Measurements from ENCODE around the gene CUX1.
"Not testable (repeated sequence)": the region's sequence is repeated elsewhere in the genome, so short reads cannot be mapped to it uniquely, and the experiment has no call there.

The CUX1 gene

GRCh38 chr7:102296179-102296438 lies 478.7 kb downstream of the CUX1 start:
- no peak for TF ChIP-seq CTCF (IDR thresholded peaks at IDR 0.05; ENCODE audit: low read depth, low read length, missing control alignments)
- no peak overlapping the region for H3K4me3 ChIP-seq (ENCODE audit: low read depth, low read length)
- DNase-seq (ENCODE audit: low read depth): no peak

GRCh38 chr7:102296514-102296913 lies 479.1 kb downstream of the CUX1 start:
- no peak overlapping the region for H3K4me3 ChIP-seq (ENCODE audit: low read depth, low read length)
- DNase-seq (ENCODE audit: low read depth): no peak
- TF ChIP-seq CTCF (IDR thresholded peaks at IDR 0.05; ENCODE audit: low read depth, low read length, missing control alignments): no peak

GRCh38 chr7:102297487-102298218 lies 480.2 kb downstream of the CUX1 start:
- no peak for TF ChIP-seq CTCF (IDR thresholded peaks at IDR 0.05; ENCODE audit: low read depth, low read length, missing control alignments)
- no peak overlapping the region for H3K4me3 ChIP-seq (ENCODE audit: low read depth, low read length)
- no peak for DNase-seq (ENCODE audit: low read depth)

DNA sequence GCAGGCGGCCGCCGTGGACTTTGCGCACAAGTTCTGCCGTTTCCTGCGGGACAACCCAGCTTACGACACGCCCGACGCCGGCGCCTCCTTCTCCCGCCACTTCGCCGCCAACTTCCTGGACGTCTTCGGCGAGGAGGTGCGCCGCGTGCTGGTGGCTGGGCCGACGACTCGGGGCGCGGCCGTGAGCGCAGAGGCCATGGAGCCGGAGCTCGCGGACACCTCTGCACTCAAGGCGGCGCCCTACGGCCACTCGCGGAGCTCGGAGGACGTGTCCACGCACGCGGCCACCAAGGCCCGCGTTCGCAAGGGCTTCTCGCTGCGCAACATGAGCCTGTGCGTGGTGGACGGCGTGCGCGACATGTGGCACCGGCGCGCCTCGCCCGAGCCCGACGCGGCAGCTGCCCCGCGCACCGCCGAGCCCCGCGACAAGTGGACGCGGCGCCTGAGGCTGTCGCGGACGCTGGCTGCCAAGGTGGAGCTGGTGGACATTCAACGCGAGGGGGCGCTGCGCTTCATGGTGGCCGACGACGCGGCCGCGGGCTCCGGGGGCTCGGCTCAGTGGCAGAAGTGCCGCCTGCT lies 483.3 kb downstream of the CUX1 start:
- H3K4me3 ChIP-seq (ENCODE audit: low read depth, low read length): no peak overlapping the region
- no peak for TF ChIP-seq CTCF (IDR thresholded peaks at IDR 0.05; ENCODE audit: low read depth, low read length, missing control alignments)
- no peak for DNase-seq (ENCODE audit: low read depth)

GRCh38 chr7:102301367-102301766 lies 483.9 kb downstream of the CUX1 start:
- not testable (repeated sequence) for DNase-seq (ENCODE audit: low read depth); H3K4me3 ChIP-seq (ENCODE audit: low read depth, low read length)

- DNase-seq (ENCODE audit: low read depth): no peak
- H3K4me3 ChIP-seq (ENCODE audit: low read depth, low read length): no peak overlapping the region
- no peak for TF ChIP-seq CTCF (IDR thresholded peaks at IDR 0.05; ENCODE audit: low read depth, low read length, missing control alignments)
Observed at GRCh38 chr7:102302025-102302424, 484.6 kb downstream of the CUX1 start.

GRCh38 chr7:102303669-102304422 lies 486.4 kb downstream of the CUX1 start:
- no peak for DNase-seq (ENCODE audit: low read depth)
- no peak for TF ChIP-seq CTCF (IDR thresholded peaks at IDR 0.05; ENCODE audit: low read depth, low read length, missing control alignments)
- H3K4me3 ChIP-seq (ENCODE audit: low read depth, low read length): no peak overlapping the region

All from GM12864 (cell line).